HG03442 (cell line): Measurements from ENCODE around the gene PGAM2.

Experiments
- ATAC-seq: cut with Tn5 transposase; IDR thresholded peaks from one replicate; pipeline ENCODE4 v1.9.1; 2021; ENCODE audit warnings: mild to moderate bottlenecking, moderate library complexity; ENCODE audit not compliant: unreplicated experiment

PGAM2 gene

GRCh38 chr7:44065431-44066110 lies at the start of gene PGAM2:
PGAM2 (minus strand) TSS chr7:44065567; CDS start chr7:44065529, 38 bp downstream.
- ATAC-seq, result no peak

GRCh38 chr7:44114586-44115310 lies 49.4 kb upstream of the PGAM2 start:
- no peak for ATAC-seq

GRCh38 chr7:44113764-44114354 lies 48.5 kb upstream of the PGAM2 start:
- no peak for ATAC-seq

- ATAC-seq, result no peak
Observed at GRCh38 chr7:44112997-44113763, 47.8 kb upstream of the PGAM2 start.

DNA sequence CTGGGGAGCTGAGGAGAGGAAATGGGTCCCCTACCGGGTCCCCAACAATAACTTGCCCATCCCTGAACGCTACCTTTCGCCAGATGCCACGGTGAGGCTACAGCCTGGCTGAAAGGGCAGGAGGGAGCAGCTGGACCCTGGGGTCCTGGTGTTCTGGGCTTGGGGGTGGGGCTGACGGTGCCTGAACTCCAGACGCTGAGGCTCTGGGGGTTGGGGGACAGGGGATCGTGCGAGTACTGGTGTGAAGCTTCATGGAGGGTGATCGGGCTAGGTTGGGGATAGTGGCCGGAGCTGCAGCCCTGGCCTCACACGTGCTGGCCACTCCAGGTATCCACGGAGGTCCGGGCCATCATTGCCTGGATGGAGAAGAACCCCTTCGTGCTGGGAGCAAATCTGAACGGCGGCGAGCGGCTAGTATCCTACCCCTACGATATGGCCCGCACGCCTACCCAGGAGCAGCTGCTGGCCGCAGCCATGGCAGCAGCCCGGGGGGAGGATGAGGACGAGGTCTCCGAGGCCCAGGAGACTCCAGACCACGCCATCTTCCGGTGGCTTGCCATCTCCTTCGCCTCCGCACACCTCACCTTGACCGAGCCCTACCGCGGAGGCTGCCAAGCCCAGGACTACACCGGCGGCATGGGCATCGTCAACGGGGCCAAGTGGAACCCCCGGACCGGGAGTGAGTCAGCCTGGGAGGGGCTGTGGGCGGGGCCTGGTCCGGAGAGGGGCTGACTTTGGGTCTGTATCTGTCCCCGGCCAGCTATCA lies 47.0 kb upstream of the PGAM2 start:
- ATAC-seq, result no peak

DNA sequence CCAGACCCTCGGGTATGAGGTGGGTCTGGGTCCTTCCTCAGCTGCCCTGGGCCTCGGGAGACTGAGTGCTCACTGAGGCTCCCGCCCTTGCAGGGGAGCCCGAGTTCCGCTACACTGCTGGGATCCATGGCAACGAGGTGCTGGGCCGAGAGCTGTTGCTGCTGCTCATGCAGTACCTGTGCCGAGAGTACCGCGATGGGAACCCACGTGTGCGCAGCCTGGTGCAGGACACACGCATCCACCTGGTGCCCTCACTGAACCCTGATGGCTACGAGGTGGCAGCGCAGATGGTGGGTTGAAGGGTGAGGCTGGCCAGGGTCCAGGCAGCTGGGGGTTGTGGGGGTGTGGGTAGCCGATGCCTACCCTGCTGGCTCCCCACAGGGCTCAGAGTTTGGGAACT lies 46.4 kb upstream of the PGAM2 start:
- ATAC-seq, result no peak

- no peak for ATAC-seq
Observed at GRCh38 chr7:44110719-44111635, 45.6 kb upstream of the PGAM2 start.

DNA sequence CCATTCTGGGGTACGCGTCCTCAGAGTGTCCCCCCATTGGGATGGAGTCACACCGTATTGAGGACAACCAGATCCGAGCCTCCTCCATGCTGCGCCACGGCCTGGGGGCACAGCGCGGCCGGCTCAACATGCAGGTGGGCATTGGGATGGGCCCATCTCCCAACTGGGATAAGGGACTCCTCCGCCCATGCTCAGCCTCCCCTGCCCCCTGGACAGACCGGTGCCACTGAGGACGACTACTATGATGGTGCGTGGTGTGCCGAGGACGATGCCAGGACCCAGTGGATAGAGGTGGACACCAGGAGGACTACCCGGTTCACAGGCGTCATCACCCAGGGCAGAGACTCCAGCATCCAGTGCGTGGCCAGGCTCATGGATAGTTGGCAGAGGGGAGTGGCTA lies 44.6 kb upstream of the PGAM2 start:
- ATAC-seq, result no peak

GRCh38 chr7:44108768-44109750 lies 43.7 kb upstream of the PGAM2 start:
- ATAC-seq, result no peak

GRCh38 chr7:44107961-44108767 lies 42.8 kb upstream of the PGAM2 start:
- ATAC-seq, result no peak

GRCh38 chr7:44107116-44107960 lies 42.0 kb upstream of the PGAM2 start:
- ATAC-seq, result no peak

DNA sequence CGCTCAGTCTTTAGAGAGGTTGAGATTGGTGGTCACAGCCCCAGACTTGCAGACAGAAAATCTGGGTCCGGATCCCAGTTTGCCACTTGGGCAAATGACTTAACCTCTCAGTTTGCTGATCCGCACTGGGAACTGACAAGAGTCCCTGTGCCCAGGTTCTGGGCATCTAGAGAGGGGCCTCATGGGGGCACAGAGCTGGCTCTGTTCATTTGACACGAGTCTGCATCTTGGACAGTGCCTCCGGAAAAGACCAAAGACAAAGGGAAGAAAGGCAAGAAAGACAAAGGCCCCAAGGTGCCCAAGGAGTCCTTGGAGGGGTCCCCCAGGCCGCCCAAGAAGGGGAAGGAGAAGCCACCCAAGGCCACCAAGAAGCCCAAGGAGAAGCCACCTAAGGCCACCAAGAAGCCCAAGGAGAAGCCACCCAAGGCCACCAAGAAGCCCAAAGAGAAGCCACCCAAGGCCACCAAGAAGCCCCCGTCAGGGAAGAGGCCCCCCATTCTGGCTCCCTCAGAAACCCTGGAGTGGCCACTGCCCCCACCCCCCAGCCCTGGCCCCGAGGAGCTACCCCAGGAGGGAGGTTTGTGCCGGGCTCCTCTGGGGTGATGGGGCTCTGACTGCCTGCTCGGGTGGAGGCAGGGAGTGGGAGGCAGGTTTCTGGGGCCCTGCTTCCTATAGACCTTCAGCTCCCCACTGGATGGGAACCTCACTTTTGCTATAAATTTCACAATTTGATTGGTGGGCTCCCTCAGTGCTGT lies 41.1 kb upstream of the PGAM2 start:
- no peak for ATAC-seq

DNA sequence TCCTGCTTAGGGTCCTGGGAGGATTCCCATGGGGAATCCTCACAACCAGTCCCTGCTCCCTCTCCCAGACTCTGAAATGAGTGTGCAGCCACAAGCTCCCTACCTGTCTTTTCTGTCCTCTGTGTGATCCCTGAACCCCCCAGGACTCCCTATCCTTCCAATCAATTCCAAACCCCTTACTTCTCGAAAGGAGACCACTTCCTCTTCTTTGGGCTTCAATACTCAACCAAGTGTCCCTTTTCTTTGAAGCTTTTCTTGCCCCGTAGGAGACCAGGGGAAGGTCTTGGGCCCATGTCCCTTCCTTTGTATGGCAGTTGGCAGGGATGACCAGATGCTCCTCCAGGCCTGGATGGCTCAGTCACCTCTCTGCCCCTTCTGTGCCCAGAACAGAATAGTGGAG lies 40.5 kb upstream of the PGAM2 start:
- no peak for ATAC-seq

DNA sequence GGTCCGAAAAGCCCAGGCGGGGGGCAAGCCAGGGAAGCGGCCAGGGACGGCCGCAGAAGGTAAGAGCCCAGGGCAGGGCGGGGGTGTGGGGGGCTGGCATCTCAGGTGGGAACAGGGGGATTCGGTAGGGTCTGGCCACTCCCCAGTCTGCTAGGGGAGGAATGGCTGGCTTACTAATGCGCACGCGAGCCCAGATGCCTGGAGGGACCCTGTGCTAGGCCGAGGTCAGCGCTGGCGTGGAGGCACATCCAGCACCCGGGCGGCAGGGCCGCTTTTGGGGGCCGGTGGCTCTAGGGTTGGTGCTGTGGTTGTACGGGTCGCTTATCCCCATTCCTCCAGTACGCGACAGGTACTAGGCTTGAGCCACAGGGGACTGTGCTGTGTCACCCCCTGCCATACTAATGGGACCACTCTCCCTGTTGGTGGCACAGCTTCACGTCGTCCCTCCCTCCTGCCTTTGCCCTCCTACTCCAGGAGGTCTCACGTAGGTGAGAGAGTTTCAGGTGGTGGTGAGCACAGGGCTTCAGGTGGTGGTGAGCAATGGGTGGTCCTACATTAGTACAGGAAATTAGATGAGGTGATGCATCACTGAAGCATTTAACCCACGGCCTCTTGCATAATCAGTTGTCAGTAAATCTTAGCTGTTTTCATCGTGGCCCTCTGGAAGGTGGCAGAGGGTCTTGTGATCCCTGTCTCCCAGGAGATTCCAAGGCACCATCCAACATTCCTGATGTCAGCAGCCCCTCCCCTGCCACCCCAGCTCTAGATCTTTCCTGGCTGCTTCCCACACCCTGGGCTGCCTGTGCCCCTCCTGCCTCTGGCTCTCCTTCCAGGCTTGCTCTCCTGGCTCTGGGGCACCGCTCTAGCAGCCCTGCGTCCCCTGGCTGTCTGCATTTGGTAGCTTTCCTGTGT lies 39.7 kb upstream of the PGAM2 start:
- no peak for ATAC-seq
